NCI-H2107 treated with DMSO at 0.1 percent for 48 hours (cell line): ENCODE data around the gene VCX3A.
"Not testable (repeated sequence)": the region's sequence is repeated elsewhere in the genome, so short reads cannot be mapped to it uniquely, and the experiment has no call there.

ENCODE experiments used
- DNase-seq: peaks from one replicate; lab custom pipeline; 2025; ENCODE audit not compliant: unreplicated experiment; lab: John Stamatoyannopoulos, UW

Gene VCX3A

GRCh38 chrX:6535018-6535417, at the start of gene VCX3A:
Gene VCX3A, minus strand, starts transcription at chrX:6535118. Its CDS starts 621 bp downstream, at chrX:6534497.
- not testable (repeated sequence) for DNase-seq

GRCh38 chrX:6574762-6575161, 39.8 kb upstream of the VCX3A start:
- no peak for DNase-seq

- no peak for DNase-seq
Observed at GRCh38 chrX:6568031-6568430, 33.1 kb upstream of the VCX3A start.

GRCh38 chrX:6558979-6559378, 24.1 kb upstream of the VCX3A start:
- DNase-seq, result no peak

GRCh38 chrX:6557690-6558089, 22.8 kb upstream of the VCX3A start:
- no peak for DNase-seq

- DNase-seq, result no peak
Observed at GRCh38 chrX:6550999-6551398, 16.1 kb upstream of the VCX3A start.

GRCh38 chrX:6545712-6546111, 10.8 kb upstream of the VCX3A start:
- no peak for DNase-seq

- DNase-seq, result no peak
Observed at GRCh38 chrX:6526564-6527136, 8.3 kb downstream of the VCX3A start.

GRCh38 chrX:6517376-6517775, 17.5 kb downstream of the VCX3A start:
- no peak for DNase-seq

GRCh38 chrX:6506444-6506843, 28.5 kb downstream of the VCX3A start:
- no peak for DNase-seq

- no peak for DNase-seq
Observed at GRCh38 chrX:6505960-6506359, 29.0 kb downstream of the VCX3A start.

- no peak for DNase-seq
Observed at GRCh38 chrX:6500719-6501118, 34.2 kb downstream of the VCX3A start.

GRCh38 chrX:6498324-6498723, 36.6 kb downstream of the VCX3A start:
- no peak for DNase-seq
